ENCODE results near the gene COIL.

The COIL gene

DNA sequence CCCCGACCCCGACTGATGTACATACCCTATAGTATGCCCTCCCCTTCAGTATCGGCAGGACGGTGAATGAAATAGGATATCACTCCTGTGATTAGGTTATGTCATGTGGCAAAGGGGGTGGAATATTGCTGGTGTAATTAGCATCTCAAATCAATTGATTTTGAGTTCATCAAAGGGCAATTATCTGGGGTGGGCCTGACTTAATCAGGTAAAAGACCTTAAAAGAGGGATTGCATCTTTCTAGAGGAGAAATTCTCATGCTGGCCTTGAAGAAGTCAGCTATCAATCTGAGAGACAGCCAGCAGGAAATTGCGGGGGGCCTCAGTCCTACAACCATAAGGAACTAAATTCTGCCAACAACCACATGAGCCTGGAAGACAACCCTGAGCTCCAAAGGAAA lies 57.3 kb downstream of the COIL start:
- no peak for DNase-seq

DNA sequence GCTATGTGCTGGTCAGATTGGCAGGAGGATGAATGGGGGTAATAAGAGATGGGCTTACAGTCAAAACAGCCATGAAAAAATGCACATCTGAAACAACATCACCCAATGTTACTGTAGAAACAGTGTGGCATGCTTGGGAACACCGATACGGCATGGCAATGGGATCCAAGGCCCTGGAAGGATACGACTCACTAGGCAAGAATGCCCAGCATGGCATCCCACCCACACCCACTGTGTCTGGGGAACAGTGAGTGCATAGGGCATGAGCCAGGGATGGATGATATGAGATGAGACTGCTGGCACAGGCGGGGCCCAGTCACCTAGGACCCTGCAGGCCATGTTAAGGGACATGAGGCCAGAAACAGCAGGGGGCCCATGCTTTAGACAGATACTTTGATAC lies 58.5 kb downstream of the COIL start:
- DNase-seq = no peak

DNA sequence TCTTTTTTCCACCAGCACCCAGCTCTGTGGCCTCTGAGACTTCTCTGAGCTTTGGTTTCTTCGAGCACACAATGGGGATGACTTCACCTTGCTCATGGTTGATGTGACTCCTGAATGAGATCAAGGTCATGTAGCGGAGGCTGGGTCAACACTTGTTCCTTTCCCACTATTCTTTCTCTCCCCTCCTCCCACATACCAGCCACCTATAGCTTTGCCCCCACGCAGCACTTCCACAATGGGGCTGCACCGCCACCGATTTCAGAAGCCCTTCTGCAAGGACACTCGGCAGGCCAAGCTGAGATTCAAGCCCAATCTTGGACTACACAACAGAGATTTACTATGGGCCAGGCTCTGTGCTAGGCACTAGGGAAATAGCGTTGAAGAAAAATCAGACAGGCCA lies 61.4 kb downstream of the COIL start:
- DNase-seq = no peak

DNA sequence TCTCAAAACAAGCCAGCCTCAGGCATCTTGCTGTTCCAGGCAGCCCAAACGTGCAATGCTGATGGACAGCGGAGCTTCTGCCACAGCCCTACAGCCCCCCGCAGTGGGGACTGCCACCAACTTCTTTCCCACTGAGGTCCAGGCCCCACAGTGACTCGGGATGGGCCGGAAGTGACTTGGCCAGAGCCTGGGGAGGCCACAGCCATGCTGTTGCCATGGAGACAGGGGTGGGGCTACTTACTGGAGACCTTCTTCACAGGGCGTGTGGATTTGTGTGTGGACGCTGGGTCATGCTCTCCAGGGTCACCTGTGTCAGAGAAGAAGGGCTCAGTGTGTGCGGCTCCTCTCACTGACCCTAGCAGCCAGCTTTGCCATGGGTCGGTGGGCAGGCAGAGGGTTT lies 62.0 kb downstream of the COIL start:
- DNase-seq = no peak

DNA sequence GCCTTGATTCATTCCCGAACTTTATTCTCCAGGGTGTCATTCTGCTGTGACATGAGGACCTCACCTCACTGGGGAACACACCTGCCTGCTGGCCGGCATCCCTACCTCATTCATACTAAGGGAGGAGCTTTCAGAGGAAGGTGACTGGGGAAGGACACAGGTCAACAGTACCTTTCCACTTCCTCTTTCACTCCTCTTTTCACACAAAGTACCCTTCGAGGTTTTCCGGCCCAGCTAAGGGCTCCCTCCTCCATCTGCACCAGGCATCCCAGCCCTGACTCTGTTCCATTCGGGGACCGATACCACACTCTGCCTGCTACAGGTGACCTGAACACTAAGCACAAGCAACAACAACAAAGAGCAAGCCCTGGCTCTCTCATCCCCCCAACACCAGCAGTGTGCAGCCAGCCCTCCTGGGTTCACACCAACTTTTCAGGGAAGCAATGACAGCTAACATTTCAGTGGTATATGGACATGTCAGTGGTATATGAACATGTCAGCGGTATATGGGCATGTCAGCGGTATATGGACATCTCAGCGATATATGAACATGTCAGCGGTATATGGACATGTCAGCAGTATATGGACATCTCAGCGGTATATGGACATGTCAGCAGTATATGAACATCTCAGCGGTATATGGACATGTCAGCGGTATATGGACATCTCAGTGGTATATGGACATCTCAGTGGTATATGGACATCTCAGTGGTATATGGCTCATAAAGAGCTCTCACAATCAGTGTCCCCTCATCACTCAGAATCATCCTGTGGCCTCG lies 63.0 kb downstream of the COIL start:
- no peak for DNase-seq

DNA sequence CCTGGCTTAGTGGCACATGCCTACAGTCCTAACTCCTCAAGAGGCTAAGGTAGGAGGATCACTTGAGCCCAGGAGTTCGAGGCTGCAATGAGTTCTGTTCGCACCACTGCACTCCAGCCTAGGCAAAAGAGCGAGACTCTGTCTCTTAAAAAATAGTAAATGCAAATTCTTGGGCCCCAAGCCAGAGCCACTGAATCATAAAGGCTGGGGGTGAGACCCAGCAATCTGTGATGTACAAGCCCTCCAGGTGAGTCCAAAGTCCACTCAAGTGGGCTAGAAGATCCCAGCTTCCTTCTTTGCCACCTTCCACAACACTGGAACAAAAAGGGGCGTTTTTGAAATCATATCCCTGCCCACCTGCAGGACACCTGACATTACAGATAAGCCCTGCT lies 63.9 kb downstream of the COIL start:
- no peak for DNase-seq

DNA sequence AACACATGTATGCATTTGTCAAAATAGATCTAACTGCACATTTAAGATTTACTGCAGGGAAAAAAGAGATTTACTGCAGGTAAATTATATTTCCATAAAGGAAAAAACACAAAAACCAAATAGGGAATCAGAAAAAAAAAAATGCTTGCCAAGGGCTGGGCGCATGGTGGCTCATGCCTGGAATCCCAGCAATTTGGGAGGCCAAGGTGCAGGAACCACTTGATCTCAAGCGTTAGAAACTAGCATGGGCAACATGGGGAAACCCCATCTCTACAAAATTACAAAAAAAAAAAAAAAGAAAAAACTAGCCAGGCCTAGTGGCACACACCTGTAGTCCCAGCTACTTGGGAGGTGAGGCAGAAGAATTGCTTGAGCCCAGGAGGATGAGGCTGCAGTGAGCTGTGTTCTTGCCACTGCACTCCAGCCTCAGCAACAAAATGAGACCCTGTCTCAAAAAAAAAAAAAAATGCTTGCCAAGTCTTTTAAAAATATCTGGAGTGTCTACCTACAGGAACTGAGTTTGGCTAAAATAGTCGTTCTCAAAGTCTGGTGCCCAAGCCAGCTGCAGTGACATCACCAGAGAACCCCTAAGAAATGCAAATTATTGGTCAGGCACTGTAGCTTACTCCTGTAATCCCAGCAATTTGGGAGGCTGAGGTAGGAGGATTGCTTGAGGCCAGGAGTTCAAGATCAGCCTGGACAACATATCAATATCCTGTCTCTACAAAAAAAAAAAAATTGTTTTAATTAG lies 64.5 kb downstream of the COIL start:
- DNase-seq = no peak

DNA sequence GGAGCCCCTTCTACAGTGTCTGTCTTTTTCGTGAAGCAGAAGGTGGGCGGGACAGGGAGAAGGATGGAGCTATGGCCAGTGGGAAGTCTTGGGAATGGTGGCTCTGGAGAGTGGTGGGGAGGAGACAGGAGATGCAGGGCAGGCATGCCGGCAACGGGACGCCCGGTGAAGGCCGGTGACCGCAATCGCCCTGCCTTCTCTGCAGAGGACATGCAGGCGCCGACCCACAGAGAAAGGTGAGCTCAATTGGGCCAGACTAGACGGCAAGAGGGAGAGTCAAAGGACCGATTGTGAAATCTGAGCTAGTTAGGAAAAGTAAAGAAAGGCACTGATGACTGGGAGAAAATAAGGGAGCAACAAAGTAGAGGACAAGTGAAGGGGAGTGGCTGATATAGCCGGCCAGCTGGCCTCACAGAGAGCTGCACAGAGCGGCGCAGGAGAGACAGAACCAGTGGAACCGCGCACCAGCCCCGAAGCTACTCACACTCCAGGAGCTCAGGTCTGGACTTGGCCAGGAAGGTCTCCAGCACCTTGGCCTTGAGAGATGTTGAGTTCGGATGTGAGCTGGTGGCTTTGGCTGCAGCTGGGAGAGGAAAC lies 65.9 kb downstream of the COIL start:
- no peak for DNase-seq

DNA sequence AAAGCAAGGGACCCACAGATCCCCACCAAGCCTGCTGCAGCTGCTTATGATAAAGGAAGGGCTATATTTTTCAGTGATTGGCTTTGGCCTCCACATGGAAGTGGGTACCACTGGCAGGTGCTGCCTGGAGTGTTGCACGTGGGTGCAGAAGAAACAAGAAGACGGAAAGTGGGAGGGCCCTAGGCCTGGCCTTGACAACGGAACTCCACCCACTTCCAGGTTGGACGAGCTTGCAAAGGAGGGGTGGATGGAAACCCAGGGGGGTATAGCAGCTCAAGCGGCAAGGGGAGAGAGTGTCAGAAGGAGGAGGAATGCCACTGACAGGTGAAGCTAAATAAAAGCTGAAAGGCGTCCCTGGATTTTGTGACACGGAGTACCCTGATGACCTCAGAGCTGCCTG lies 67.3 kb downstream of the COIL start:
- no peak for DNase-seq

DNA sequence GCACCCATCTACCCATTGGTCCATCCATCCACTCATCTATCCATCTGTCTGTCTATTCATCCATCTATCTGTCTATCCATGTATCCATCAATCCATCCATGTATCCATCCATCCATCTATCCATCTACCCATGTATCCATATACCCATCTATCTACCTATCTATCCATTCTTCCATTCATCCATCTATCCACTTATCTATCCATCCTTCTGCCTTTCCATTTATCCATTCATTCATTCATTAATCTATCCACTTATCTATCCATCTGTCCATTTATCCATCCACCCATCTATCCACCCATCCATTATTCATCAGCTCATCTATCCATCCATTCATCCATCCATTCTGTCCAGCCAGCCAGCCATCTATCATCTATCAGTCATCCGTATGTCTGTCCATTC lies 68.5 kb downstream of the COIL start:
- no peak for DNase-seq

DNA sequence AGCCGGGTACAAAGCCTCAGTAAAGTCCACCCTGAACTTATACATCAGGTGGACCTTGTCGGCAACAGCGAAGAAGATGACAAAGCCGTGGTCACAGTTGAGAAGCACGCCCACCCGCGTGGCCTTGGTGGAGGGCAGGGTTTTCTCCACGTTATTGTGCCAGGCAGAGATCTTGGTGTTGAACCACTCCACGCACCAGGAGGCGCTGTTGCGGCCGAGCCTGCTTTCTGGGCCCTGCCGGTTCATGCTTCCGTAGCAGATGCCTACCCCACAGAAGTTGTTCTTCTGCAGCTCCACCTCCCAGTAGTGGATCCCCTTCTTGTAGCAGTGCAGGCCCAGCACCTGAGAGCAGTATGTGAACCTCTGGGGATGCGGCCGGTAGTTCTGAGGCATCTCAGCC lies 69.1 kb downstream of the COIL start:
- DNase-seq = peak; percentile 15 to 17 (median 16)

DNA sequence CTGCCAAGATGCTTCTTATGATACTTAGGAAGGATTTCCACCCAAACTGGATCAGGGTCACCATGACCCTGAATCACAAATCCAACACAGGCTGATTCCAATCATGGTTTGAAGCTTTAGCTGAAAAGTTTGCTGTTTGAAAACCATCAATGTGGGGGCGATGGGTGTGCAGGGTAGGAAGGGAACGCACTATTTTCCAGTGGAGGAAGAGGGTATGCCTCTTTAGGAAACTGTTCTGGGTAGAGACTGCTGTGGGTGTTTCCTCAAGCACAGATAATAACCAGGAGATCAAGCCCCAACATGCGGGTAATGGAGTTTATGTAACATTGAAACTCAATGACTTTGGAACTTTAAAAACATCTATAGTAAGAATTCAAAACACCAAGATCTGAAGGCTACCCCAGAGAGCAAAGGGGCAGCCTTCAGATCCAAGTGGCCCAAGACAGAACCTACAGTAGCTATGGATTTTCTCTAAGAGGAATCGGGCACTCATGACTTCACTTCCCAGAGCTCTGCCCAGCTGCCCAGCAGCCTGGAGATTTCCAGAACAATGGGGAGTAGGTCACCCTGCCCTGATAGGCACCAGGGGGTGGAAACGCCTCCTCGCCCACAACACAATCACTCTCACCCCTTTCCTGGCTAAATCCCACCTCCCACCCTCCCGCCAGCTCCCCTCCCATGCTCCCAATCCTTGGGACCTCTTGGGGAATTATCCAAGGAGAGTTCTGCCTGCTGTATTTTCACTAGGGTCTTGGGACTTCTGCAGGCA lies 69.8 kb downstream of the COIL start:
- DNase-seq = no peak

DNA sequence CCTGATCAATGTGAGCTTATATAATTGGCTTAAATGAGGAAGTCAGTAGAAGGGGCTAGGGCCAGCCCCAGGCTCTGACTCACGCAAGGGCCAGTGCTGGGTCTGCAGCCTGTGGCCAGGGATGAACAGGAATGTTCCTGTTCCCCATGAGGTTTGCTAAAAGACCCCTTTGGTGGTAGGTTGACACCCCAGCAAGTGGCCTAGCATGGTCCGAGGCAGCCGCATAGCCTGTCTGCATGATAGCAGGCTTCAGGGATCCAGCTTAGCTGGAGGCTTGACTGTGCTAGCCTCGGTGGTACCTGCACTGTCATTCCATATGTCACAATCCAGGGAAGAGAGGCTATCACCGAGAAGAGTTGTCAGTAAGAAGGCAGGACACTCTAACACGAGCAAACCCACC lies 70.5 kb downstream of the COIL start:
- DNase-seq = no peak
